MM.1S (cell line): ENCODE measurements around the gene HIP1.

Experiments used
- DNase-seq: peaks from one replicate; pipeline ENCODE4 v3.0.0-alpha.2; 2015
- H2AFZ ChIP-seq: fragments of 300-600 bp; sonication (generic); 2 replicates; pipeline ENCODE4 v1.6.0; 2016; ENCODE audit warnings: antibody characterized with exemption, low read length
- H3F3A ChIP-seq: fragments of 300-600 bp; sonication (generic); 2 replicates; pipeline ENCODE4 v1.6.1; 2016; ENCODE audit warnings: mild to moderate bottlenecking, antibody characterized with exemption, low read length, moderate library complexity, mixed read lengths; ENCODE audit not compliant: insufficient read depth
- H3K27ac ChIP-seq: fragments of 300-600 bp; sonication (generic); 2 replicates; pipeline ENCODE4 v1.5.1; 2016; ENCODE audit warnings: mild to moderate bottlenecking, low read length
- H3K27me3 ChIP-seq: fragments of 300-600 bp; sonication (generic); replicated peaks from 2 replicates; pipeline ENCODE4 v1.6.0; 2016; ENCODE audit warnings: low read length; ENCODE audit not compliant: insufficient read depth
- H3K36me3 ChIP-seq: fragments of 300-600 bp; sonication (generic); replicated peaks from 2 replicates; pipeline ENCODE4 v1.6.1; 2016; ENCODE audit warnings: mild to moderate bottlenecking, low read length, mixed read lengths; ENCODE audit not compliant: insufficient read depth
- H3K4me1 ChIP-seq: fragments of 300-600 bp; sonication (generic); 2 replicates; pipeline ENCODE4 v1.6.1; 2016; ENCODE audit warnings: low read length, mixed read lengths
- H3K4me2 ChIP-seq: fragments of 300-600 bp; sonication (generic); 2 replicates; pipeline ENCODE4 v1.6.0; 2016; ENCODE audit warnings: low read depth, low read length
- H3K4me3 ChIP-seq: fragments of 300-600 bp; sonication (generic); 2 replicates; pipeline ENCODE4 v1.5.1; 2016; ENCODE audit warnings: low read length, mixed read lengths
- H3K79me2 ChIP-seq: fragments of 300-600 bp; sonication (generic); 2 replicates; pipeline ENCODE4 v1.6.1; 2016; ENCODE audit warnings: mixed run types, low read length, mixed read lengths
- H3K9ac ChIP-seq: fragments of 300-600 bp; sonication (generic); 2 replicates; pipeline ENCODE4 v1.6.1; 2016; ENCODE audit warnings: low read length, mixed read lengths
- H3K9me2 ChIP-seq: fragments of 300-600 bp; sonication (generic); replicated peaks from 2 replicates; pipeline ENCODE4 v1.6.1; 2016; ENCODE audit warnings: mild to moderate bottlenecking, low read length, mixed read lengths; ENCODE audit not compliant: insufficient read depth
- H3K9me3 ChIP-seq: fragments of 300-600 bp; sonication (generic); replicated peaks from 2 replicates; pipeline ENCODE4 v1.6.1; 2016; ENCODE audit warnings: mild to moderate bottlenecking, low read length, mixed read lengths; ENCODE audit not compliant: insufficient read depth
- H4K20me1 ChIP-seq: fragments of 300-600 bp; sonication (generic); 2 replicates; pipeline ENCODE4 v1.6.1; 2016; ENCODE audit warnings: mild to moderate bottlenecking, low read length, moderate library complexity, mixed read lengths; ENCODE audit not compliant: insufficient read depth
- EZH2 ChIP-seq: fragments of 300-600 bp; sonication (generic); optimal IDR thresholded peaks from 2 replicates; pipeline ENCODE3; 2017; ENCODE audit warnings: low read depth, mild to moderate bottlenecking, antibody characterized with exemption, low read length, mixed read lengths
- EZH2phosphoT487 ChIP-seq: fragments of 300-600 bp; sonication (generic); IDR thresholded peaks from 2 replicates; pipeline ENCODE4 v1.6.1; 2018; ENCODE audit warnings: antibody characterized with exemption, low read length
- TF ChIP-seq, protein P1 (sequence below): fragments of 300-600 bp; sonication (generic); IDR thresholded peaks from 2 replicates; pipeline ENCODE4 v1.5.1; 2016; ENCODE audit warnings: antibody characterized with exemption, low read length, mixed read lengths

Gene HIP1

DNA sequence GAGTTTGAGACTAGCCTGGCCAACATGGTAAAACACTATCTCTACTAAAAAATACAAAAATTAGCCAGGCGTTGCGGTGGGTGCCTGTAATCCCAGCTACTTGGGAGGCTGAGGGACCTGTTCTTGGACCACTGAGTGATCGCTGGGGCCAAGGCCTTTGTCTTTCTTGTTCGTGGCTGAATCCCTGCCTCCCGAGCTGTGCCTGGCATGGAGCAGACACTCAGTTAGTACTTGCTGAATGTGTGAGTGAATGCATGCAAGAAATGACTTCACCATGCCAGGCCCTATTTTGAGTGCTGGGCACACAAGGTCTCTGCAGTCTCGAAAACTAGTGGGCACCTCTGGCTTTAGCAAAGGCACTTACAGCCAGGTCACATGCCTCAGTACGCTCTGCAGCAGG, 85.1 kb downstream of the HIP1 start:
- no peaks in the 10 kb centered on the region for H3K9me3 ChIP-seq
- no peak for DNase-seq
- no peak overlapping the region for H3K4me2 ChIP-seq
- H3K36me3 ChIP-seq, result no peaks in the 10 kb centered on the region
- H3K27me3 ChIP-seq, result no peaks in the 10 kb centered on the region
- no peak overlapping the region for H3K27ac ChIP-seq
- H3K9ac ChIP-seq, result no peak overlapping the region
- H3K79me2 ChIP-seq, result no peaks in the 10 kb centered on the region
- no peak overlapping the region for H3K4me3 ChIP-seq
- H3K4me1 ChIP-seq, result no peaks in the 10 kb centered on the region
- no peaks in the 10 kb centered on the region for H3F3A ChIP-seq
- no peaks in the 10 kb centered on the region for H4K20me1 ChIP-seq
- H2AFZ ChIP-seq, result no peak overlapping the region
- TF ChIP-seq EZH2phosphoT487, result no peak
- TF ChIP-seq EZH2, result no peak
- TF ChIP-seq, protein P1, sequence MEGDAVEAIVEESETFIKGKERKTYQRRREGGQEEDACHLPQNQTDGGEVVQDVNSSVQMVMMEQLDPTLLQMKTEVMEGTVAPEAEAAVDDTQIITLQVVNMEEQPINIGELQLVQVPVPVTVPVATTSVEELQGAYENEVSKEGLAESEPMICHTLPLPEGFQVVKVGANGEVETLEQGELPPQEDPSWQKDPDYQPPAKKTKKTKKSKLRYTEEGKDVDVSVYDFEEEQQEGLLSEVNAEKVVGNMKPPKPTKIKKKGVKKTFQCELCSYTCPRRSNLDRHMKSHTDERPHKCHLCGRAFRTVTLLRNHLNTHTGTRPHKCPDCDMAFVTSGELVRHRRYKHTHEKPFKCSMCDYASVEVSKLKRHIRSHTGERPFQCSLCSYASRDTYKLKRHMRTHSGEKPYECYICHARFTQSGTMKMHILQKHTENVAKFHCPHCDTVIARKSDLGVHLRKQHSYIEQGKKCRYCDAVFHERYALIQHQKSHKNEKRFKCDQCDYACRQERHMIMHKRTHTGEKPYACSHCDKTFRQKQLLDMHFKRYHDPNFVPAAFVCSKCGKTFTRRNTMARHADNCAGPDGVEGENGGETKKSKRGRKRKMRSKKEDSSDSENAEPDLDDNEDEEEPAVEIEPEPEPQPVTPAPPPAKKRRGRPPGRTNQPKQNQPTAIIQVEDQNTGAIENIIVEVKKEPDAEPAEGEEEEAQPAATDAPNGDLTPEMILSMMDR, result no peak
- H3K9me2 ChIP-seq, result no peaks in the 10 kb centered on the region

DNA sequence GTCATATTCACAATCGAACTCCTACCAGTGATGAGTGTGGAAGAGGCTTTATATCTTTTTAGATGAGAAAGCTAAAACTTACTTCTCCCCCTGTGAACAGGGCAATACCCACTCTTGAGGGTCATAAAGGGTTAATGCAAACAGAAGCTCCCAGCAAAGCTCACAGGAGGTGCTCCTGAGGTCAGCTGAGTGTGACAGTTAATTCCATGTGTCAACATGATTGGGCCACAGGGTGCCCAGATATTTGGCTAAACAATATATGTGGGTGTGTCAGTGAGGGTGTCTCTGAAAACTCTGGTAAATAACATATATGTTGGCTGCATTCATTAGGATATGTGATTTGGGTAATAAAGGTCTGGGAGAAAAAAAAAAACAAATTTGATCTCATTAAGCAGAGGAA, 86.0 kb downstream of the HIP1 start:
- H3K27me3 ChIP-seq, result no peaks in the 10 kb centered on the region
- H3K9me2 ChIP-seq, result no peaks in the 10 kb centered on the region
- H3K79me2 ChIP-seq, result no peaks in the 10 kb centered on the region
- no peaks in the 10 kb centered on the region for H3K4me1 ChIP-seq
- no peak overlapping the region for H3K9ac ChIP-seq
- H3K4me3 ChIP-seq, result no peak overlapping the region
- no peak overlapping the region for H2AFZ ChIP-seq
- TF ChIP-seq EZH2phosphoT487 (no peak), EZH2 (no peak)
- TF ChIP-seq, protein P1, result no peak
- no peaks in the 10 kb centered on the region for H3F3A ChIP-seq
- H4K20me1 ChIP-seq, result no peaks in the 10 kb centered on the region
- no peaks in the 10 kb centered on the region for H3K9me3 ChIP-seq
- no peaks in the 10 kb centered on the region for H3K36me3 ChIP-seq
- H3K4me2 ChIP-seq, result no peak overlapping the region
- no peak overlapping the region for H3K27ac ChIP-seq
- no peak for DNase-seq

DNA sequence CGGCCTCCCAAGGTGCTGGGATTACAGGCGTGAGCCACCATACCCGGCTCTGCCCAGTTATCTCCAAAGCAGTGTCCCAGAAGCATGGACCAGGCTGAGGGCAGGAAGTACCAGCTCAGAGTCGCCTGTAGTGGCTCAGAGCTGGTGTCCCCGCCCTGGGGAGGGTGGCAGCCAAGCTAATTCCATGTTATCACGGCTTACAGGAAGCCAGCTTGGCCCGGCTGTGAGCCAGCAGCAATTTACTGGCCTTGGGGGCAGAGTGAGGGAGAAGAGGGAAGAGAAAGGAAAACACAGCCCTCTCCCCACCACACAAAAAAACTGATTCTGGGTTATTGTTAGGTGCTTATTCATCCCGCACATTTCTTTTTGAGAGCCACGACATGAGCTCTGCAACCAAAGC, 88.1 kb downstream of the HIP1 start:
- no peak overlapping the region for H2AFZ ChIP-seq
- DNase-seq, result no peak
- no peaks in the 10 kb centered on the region for H3K36me3 ChIP-seq
- no peaks in the 10 kb centered on the region for H3K9me3 ChIP-seq
- H3K27me3 ChIP-seq, result no peaks in the 10 kb centered on the region
- H3K4me2 ChIP-seq, result no peak overlapping the region
- H3K4me3 ChIP-seq, result no peak overlapping the region
- TF ChIP-seq EZH2phosphoT487 (no peak), EZH2 (no peak)
- TF ChIP-seq, protein P1, result no peak
- H3K9ac ChIP-seq, result no peak overlapping the region
- H3K9me2 ChIP-seq, result no peaks in the 10 kb centered on the region
- H3K4me1 ChIP-seq, result no peaks in the 10 kb centered on the region
- H3F3A ChIP-seq, result no peaks in the 10 kb centered on the region
- no peaks in the 10 kb centered on the region for H3K79me2 ChIP-seq
- no peak overlapping the region for H3K27ac ChIP-seq
- H4K20me1 ChIP-seq, result no peaks in the 10 kb centered on the region

DNA sequence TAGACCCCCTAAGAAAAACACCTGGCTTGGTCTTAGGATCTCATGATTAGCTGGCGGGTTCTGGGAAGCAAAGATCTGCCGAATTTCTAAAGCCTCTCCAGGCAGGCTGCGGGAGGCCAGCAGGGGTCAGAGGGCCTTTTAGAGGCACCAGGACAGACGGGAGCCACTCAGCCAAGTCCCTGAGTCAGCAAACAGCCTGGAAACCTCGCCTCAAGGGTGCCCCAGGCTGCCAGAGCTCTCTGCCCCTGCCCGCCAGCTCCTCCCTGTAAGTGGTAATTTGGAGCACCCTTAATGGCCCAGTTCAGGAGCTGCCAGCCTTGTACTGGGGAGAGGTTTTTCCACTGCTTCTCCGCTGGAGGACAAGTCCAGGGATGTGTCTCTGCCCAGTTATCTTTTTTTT, 88.7 kb downstream of the HIP1 start:
- DNase-seq, result no peak
- Histone ChIP-seq H3K27me3 (no peaks in the 10 kb centered on the region), H2AFZ (no peak overlapping the region), H3K4me1 (no peaks in the 10 kb centered on the region), H3K9me3 (no peaks in the 10 kb centered on the region), H3K79me2 (no peaks in the 10 kb centered on the region), H3K27ac (no peak overlapping the region), H3F3A (no peaks in the 10 kb centered on the region), H3K4me3 (no peak overlapping the region), H3K9ac (no peak overlapping the region), H3K4me2 (no peak overlapping the region), H3K36me3 (no peaks in the 10 kb centered on the region), H3K9me2 (no peaks in the 10 kb centered on the region), H4K20me1 (no peaks in the 10 kb centered on the region)
- TF ChIP-seq EZH2 (no peak), EZH2phosphoT487 (no peak)
- TF ChIP-seq, protein P1, result no peak
